ENCODE results near the gene MYRIP. TPM values are rescaled to one million over a fixed set of nuclear protein-coding genes. Genes with fewer than 3 reads are reported as not detected.

The MYRIP gene
- total and polyA plus RNA-seq, 8 donors: 1.4 to 11.2 (median 7.8) TPM

DNA sequence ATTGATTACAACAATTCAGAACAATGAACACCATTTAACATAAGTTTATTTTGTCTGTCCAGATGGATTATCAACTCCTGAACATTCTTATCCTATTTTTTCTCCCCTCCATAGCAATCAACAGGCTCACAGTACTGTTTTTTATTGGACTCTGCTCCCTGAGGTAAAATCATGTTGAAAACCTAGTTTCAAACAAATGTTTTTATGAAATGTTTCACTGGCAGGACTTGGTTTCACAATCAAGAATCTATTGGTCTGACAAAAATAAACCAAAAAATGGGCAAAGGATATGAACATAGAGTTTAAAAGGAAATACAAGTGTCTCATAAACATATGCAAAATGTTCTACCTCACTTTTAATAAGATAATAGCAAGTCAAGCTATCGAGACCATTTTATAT is 2.6 kb upstream of the MYRIP start:
- Histone ChIP-seq H3K4me3 (no peak overlapping the region), H3K27ac (no peak overlapping the region), H3K36me3 (no peaks in the 10 kb centered on the region), H3K4me1 (no peaks in the 10 kb centered on the region), H3K9me3 (no peaks in the 10 kb centered on the region), H3K27me3 (no peaks in the 10 kb centered on the region)
- no peak for ATAC-seq
- TF ChIP-seq, protein P1, sequence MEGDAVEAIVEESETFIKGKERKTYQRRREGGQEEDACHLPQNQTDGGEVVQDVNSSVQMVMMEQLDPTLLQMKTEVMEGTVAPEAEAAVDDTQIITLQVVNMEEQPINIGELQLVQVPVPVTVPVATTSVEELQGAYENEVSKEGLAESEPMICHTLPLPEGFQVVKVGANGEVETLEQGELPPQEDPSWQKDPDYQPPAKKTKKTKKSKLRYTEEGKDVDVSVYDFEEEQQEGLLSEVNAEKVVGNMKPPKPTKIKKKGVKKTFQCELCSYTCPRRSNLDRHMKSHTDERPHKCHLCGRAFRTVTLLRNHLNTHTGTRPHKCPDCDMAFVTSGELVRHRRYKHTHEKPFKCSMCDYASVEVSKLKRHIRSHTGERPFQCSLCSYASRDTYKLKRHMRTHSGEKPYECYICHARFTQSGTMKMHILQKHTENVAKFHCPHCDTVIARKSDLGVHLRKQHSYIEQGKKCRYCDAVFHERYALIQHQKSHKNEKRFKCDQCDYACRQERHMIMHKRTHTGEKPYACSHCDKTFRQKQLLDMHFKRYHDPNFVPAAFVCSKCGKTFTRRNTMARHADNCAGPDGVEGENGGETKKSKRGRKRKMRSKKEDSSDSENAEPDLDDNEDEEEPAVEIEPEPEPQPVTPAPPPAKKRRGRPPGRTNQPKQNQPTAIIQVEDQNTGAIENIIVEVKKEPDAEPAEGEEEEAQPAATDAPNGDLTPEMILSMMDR (IDR thresholded peaks at IDR 0.05): no peak
- 93 to 94% methylated on average over 1 of the region's 1 CpG for WGBS, 2 donors
- intact Hi-C loops (cut with DNase I): no loop called here
- no peak for DNase-seq
- FAIRE-seq: no peak

- FAIRE-seq (no peak), ATAC-seq (peak in 3 of 4 donors; percentile 1 to 14 (median 9)), DNase-seq (peak; percentile 22 to 67 (median 38))
- 10 to 11% methylated on average over 26 of the region's 26 CpGs for WGBS, 2 donors
- no peaks in the 10 kb centered on the region for H3K27me3 ChIP-seq
- no peaks in the 10 kb centered on the region for H3K36me3 ChIP-seq
- TF ChIP-seq, protein P1 (IDR thresholded peaks at IDR 0.05): no peak
- no peaks in the 10 kb centered on the region for H3K9me3 ChIP-seq
- peak overlapping the region; percentile 26 to 85 (median 54) for H3K4me3 ChIP-seq
- intact Hi-C loops (cut with DNase I): no loop called here
- H3K4me1 ChIP-seq: peaks cover 0 to 4% (median 0%) of the 10 kb centered on the region in 3 donors
- peak overlapping the region in 1 of 4 donors; percentile 50 for H3K27ac ChIP-seq
Observed at GRCh38 chr3:39808467-39809180, 785 bp upstream of the MYRIP start.

GRCh38 chr3:39809995-39810595 is 686 bp downstream of the MYRIP start:
- DNase-seq: peak; percentile 39 to 73 (median 51)
- peak overlapping the region; percentile 26 to 85 (median 70) for H3K4me3 ChIP-seq
- 2% methylated on average over 48 of the region's 48 CpGs for WGBS, 2 donors
- H3K36me3 ChIP-seq: no peaks in the 10 kb centered on the region
- TF ChIP-seq, protein P1 (IDR thresholded peaks at IDR 0.05): no peak
- H3K27me3 ChIP-seq: no peaks in the 10 kb centered on the region
- H3K4me1 ChIP-seq: peaks cover 4 to 8% (median 6%) of the 10 kb centered on the region in 3 donors
- FAIRE-seq: no peak
- peak; percentile 55 to 61 (median 57) for ATAC-seq
- H3K27ac ChIP-seq: peak overlapping the region; percentile 26 to 66 (median 38)
- intact Hi-C loops (cut with DNase I): no loop called here
- H3K9me3 ChIP-seq: no peaks in the 10 kb centered on the region

GRCh38 chr3:39810647-39811161 is 1.3 kb downstream of the MYRIP start:
- Histone ChIP-seq H3K4me3 (peak overlapping the region; percentile 26 to 85 (median 70)), H3K36me3 (no peaks in the 10 kb centered on the region), H3K27me3 (no peaks in the 10 kb centered on the region), H3K4me1 (peaks cover 4 to 8% (median 6%) of the 10 kb centered on the region in 3 donors), H3K9me3 (no peaks in the 10 kb centered on the region), H3K27ac (no peak overlapping the region)
- no peak for FAIRE-seq
- peak in 1 of 4 donors; percentile 6 for ATAC-seq
- DNase-seq: peak in 1 of 6 donors; percentile 22
- WGBS, 2 donors: 3 to 4% methylated on average over 16 of the region's 16 CpGs
- TF ChIP-seq, protein P1 (IDR thresholded peaks at IDR 0.05): no peak
- intact Hi-C loops (cut with DNase I): no loop called here

All from pancreas (tissue), 10 donors.